HEK293 (cell line): ENCODE measurements around the gene DRC1.
A peak's percentile ranks its signal among the peaks of the same experiment; 100 is the strongest.

Experiments used
- CTCF ChIA-PET: fragments of 350-600 bp; formaldehyde crosslinking; extraction: SDS; loops from one replicate; lab custom pipeline; 2021; ENCODE audit warnings: antibody characterized with exemption; lab: Yijun Ruan, JAX
- POLR2A ChIA-PET: fragments of 300-600 bp; formaldehyde crosslinking; extraction: SDS; loops from one replicate; lab custom pipeline; 2020; ENCODE audit warnings: antibody characterized with exemption, inconsistent platforms; lab: Yijun Ruan, JAX
- H3K27ac ChIP-seq: fragments of 200-500 bp; sonication (Bioruptor generic); 2 replicates; pipeline ENCODE4 v1.5.1; 2014; ENCODE audit warnings: low read depth, low read length, control low read depth, inconsistent platforms; ENCODE audit errors: extremely low read depth
- H3K36me3 ChIP-seq, 2 experiments: fragments of 200-500 bp in 1 of 2; sonication (Bioruptor generic) in 1 of 2; 1 replicate in 1 of 2; 2 replicates in 1 of 2; pipeline ENCODE4 v1.5.1; 2014 to 2017; ENCODE audit warnings: inconsistent platforms in 2 of 2, low read length in 2 of 2; ENCODE audit not compliant: control insufficient read depth in 2 of 2, insufficient read depth in 1 of 2
- H3K4me1 ChIP-seq: fragments of 200-500 bp; sonication (Bioruptor generic); 2 replicates; pipeline ENCODE4 v1.5.1; 2014; ENCODE audit warnings: mild to moderate bottlenecking, low read length, inconsistent platforms; ENCODE audit not compliant: control insufficient read depth, insufficient read depth
- H3K4me3 ChIP-seq: 2 replicates; pipeline ENCODE4 v1.5.1; 2011; ENCODE audit warnings: low read depth, mild to moderate bottlenecking, control low read depth, low read length, moderate library complexity
- H3K9me3 ChIP-seq: fragments of 200-500 bp; sonication (Bioruptor generic); 2 replicates; pipeline ENCODE4 v1.5.1; 2014; ENCODE audit warnings: low read depth, low read length, inconsistent platforms; ENCODE audit not compliant: control insufficient read depth, insufficient read depth
- GLIS1 ChIP-seq: fragments of 450-650 bp; formaldehyde crosslinking; IDR thresholded peaks from 2 replicates; pipeline ENCODE4 v1.5.1; 2016; ENCODE audit warnings: missing biosample characterization, missing genetic modification characterization
- SALL2 ChIP-seq: fragments of 450-650 bp; formaldehyde crosslinking; IDR thresholded peaks from 2 replicates; pipeline ENCODE4 v1.5.0; 2017; ENCODE audit warnings: missing biosample characterization, mild to moderate bottlenecking, missing genetic modification characterization, borderline replicate concordance
- SP2 ChIP-seq: fragments of 450-650 bp; formaldehyde crosslinking; IDR thresholded peaks from 2 replicates; pipeline ENCODE4 v1.5.1; 2016; ENCODE audit warnings: missing biosample characterization, missing genetic modification characterization
- ZBTB1 ChIP-seq: fragments of 450-650 bp; formaldehyde crosslinking; IDR thresholded peaks from 2 replicates; pipeline ENCODE4 v1.5.1; 2016; ENCODE audit warnings: missing biosample characterization, missing genetic modification characterization
- ZNF623 ChIP-seq: fragments of 450-650 bp; formaldehyde crosslinking; IDR thresholded peaks from 2 replicates; pipeline ENCODE4 v1.5.1; 2016; ENCODE audit warnings: missing biosample characterization, missing genetic modification characterization
- ZNF791 ChIP-seq: fragments of 450-650 bp; formaldehyde crosslinking; IDR thresholded peaks from 2 replicates; pipeline ENCODE4 v1.5.1; 2016; ENCODE audit warnings: missing biosample characterization, missing genetic modification characterization
- ZNF837 ChIP-seq: fragments of 450-650 bp; formaldehyde crosslinking; IDR thresholded peaks from 2 replicates; pipeline ENCODE4 v1.5.1; 2016; ENCODE audit warnings: missing biosample characterization, missing genetic modification characterization
- TF ChIP-seq, protein P1 (sequence below): fragments of 450-650 bp; formaldehyde crosslinking; IDR thresholded peaks from 2 replicates; pipeline ENCODE4 v1.5.1; 2016; ENCODE audit warnings: missing biosample characterization, missing genetic modification characterization
- TF ChIP-seq, protein P2 (sequence below): fragments of 450-650 bp; formaldehyde crosslinking; IDR thresholded peaks from 2 replicates; pipeline ENCODE4 v1.5.1; 2016; ENCODE audit warnings: missing biosample characterization, missing genetic modification characterization
- TF ChIP-seq, protein P3 (sequence below): fragments of 450-650 bp; formaldehyde crosslinking; IDR thresholded peaks from 2 replicates; pipeline ENCODE4 v1.5.1; 2016; ENCODE audit warnings: missing biosample characterization, missing genetic modification characterization
- TF ChIP-seq, protein P4 (sequence below): fragments of 450-650 bp; formaldehyde crosslinking; IDR thresholded peaks from 2 replicates; pipeline ENCODE4 v1.5.1; 2016; ENCODE audit warnings: missing biosample characterization, missing genetic modification characterization
- TF ChIP-seq, protein P5 (sequence below): fragments of 450-650 bp; formaldehyde crosslinking; IDR thresholded peaks from 2 replicates; pipeline ENCODE4 v1.5.1; 2016; ENCODE audit warnings: missing biosample characterization, missing genetic modification characterization
- TF ChIP-seq, protein P6 (sequence below): fragments of 450-650 bp; IDR thresholded peaks from 2 replicates; pipeline ENCODE4 v1.5.1; 2018; ENCODE audit warnings: missing biosample characterization, missing genetic modification characterization

The DRC1 gene

DNA sequence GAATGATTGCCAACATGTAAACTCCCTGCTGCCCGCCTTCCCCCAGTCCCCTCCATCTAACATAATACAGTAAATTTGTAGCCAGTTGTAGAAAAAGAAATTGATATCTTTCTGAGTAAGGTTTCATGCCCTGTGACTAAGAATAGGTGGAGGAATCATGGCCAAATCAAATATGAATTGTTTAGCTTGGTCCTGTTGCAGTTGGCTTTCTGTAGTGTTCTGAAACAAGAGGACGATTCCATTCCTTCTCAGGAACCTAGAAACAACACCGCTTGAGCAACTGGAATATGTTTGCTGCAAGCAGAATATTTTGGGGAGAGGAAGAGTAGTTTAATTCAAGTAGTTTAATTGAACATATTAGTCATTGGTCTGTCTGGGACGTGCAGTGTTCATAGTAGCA, 7.0 kb upstream of the DRC1 start (continued):
- TF ChIP-seq SALL2 (tag by site-specific recombination) (no peak), SP2 (tag by site-specific recombination) (no peak), ZBTB1 (no peak), ZNF791 (tag by site-specific recombination) (no peak)
- TF ChIP-seq, protein P1, sequence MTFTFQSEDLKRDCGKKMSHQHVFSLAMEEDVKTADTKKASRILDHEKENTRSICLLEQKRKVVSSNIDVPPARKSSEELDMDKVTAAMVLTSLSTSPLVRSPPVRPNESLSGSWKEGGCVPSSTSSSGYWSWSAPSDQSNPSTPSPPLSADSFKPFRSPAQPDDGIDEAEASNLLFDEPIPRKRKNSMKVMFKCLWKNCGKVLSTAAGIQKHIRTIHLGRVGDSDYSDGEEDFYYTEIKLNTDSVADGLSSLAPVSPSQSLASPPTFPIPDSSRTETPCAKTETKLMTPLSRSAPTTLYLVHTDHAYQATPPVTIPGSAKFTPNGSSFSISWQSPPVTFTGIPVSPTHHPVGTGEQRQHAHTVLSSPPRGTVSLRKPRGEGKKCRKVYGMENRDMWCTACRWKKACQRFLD (tag by site-specific recombination), result no peak

DNA sequence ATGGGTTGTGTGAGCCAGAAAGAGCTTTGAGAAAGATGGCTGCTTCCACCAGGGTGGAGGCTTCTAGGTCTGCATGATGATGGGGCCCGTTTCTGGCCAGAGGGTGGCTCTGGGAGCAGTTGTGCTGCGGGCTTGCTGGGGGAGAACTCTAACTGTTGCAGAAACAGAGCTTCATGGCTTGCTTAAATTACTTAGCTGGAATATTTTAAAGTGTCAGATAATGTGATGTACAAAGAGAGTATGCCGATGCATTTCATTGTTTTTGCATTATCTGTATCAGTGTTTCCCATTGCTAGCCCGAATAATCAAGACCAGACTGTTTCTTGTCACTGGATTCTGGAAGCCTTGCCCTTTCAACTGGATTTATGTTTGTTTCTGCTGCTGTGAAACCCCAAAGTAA, 6.3 kb upstream of the DRC1 start:
- Histone ChIP-seq H3K9me3 (no peaks in the 10 kb centered on the region), H3K36me3 (peaks cover 0 to 5% of the 10 kb centered on the region in 2 experiments; a peak in 2 of 3 replicates), H3K27ac (no peak overlapping the region), H3K4me3 (no peak overlapping the region), H3K4me1 (no peaks in the 10 kb centered on the region)
- no peak for TF ChIP-seq ZNF623 (tag by site-specific recombination)
- TF ChIP-seq, protein P2, sequence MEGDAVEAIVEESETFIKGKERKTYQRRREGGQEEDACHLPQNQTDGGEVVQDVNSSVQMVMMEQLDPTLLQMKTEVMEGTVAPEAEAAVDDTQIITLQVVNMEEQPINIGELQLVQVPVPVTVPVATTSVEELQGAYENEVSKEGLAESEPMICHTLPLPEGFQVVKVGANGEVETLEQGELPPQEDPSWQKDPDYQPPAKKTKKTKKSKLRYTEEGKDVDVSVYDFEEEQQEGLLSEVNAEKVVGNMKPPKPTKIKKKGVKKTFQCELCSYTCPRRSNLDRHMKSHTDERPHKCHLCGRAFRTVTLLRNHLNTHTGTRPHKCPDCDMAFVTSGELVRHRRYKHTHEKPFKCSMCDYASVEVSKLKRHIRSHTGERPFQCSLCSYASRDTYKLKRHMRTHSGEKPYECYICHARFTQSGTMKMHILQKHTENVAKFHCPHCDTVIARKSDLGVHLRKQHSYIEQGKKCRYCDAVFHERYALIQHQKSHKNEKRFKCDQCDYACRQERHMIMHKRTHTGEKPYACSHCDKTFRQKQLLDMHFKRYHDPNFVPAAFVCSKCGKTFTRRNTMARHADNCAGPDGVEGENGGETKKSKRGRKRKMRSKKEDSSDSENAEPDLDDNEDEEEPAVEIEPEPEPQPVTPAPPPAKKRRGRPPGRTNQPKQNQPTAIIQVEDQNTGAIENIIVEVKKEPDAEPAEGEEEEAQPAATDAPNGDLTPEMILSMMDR (tag by site-specific recombination), result 0 out of 2 replicates have a peak, but pooled peaks have one; percentile 20
- ChIA-PET CTCF (interaction anchor here (1.4 kb wide), 1 partner anchor 445 kb away, joined by 8 read pairs; no protein-coding TSS in a partner anchor), POLR2A (no interaction called here)

DNA sequence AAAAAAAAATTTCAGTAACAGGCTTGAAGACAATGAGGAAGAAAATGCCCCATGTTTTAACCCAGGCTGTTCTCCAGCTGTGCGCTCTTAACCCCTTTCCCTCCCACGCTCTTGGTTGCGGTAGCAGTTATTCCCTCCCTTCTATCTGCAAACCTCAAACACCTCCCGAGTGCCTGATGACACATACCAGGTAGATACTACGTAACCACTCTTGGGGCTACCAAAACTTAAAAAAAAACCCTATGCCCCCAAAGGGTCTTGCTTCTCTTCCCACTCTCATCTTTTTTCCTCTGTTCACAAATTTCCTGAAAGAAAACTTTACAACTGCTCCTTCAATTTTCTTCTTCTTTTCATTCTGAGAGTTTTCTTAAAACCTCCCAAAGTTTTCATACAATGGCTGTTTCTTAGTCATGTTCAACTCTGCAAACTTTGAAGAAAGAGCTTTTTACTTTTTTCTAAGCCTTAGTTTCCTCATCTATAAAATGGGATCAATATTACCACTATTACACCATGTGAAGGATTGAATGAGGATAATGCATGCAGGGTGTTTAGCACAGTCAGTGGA, 4.9 kb upstream of the DRC1 start:
- TF ChIP-seq, protein P3, sequence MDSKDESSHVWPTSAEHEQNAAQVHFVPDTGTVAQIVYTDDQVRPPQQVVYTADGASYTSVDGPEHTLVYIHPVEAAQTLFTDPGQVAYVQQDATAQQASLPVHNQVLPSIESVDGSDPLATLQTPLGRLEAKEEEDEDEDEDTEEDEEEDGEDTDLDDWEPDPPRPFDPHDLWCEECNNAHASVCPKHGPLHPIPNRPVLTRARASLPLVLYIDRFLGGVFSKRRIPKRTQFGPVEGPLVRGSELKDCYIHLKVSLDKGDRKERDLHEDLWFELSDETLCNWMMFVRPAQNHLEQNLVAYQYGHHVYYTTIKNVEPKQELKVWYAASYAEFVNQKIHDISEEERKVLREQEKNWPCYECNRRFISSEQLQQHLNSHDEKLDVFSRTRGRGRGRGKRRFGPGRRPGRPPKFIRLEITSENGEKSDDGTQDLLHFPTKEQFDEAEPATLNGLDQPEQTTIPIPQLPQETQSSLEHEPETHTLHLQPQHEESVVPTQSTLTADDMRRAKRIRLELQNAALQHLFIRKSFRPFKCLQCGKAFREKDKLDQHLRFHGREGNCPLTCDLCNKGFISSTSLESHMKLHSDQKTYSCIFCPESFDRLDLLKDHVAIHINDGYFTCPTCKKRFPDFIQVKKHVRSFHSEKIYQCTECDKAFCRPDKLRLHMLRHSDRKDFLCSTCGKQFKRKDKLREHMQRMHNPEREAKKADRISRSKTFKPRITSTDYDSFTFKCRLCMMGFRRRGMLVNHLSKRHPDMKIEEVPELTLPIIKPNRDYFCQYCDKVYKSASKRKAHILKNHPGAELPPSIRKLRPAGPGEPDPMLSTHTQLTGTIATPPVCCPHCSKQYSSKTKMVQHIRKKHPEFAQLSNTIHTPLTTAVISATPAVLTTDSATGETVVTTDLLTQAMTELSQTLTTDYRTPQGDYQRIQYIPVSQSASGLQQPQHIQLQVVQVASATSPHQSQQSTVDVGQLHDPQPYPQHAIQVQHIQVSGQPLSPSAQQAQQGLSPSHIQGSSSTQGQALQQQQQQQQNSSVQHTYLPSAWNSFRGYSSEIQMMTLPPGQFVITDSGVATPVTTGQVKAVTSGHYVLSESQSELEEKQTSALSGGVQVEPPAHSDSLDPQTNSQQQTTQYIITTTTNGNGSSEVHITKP (tag by site-specific recombination), result 0 out of 2 replicates have a peak, but pooled peaks have one; percentile 11
- TF ChIP-seq ZNF837 (tag by site-specific recombination), result no peak
- TF ChIP-seq, all 188 proteins: peak for 1
- ChIA-PET CTCF (interaction anchor here (1.6 kb wide), 1 partner anchor 12 kb away, joined by 5 read pairs; no protein-coding TSS in a partner anchor), POLR2A (no interaction called here)
- Histone ChIP-seq H3K9me3 (no peaks in the 10 kb centered on the region), H3K4me1 (no peaks in the 10 kb centered on the region; the same call in 1 of the 2 replicates), H3K36me3 (no peaks in the 10 kb centered on the region; a peak in 1 of 3 replicates), H3K4me3 (no peak overlapping the region), H3K27ac (no peak overlapping the region)

DNA sequence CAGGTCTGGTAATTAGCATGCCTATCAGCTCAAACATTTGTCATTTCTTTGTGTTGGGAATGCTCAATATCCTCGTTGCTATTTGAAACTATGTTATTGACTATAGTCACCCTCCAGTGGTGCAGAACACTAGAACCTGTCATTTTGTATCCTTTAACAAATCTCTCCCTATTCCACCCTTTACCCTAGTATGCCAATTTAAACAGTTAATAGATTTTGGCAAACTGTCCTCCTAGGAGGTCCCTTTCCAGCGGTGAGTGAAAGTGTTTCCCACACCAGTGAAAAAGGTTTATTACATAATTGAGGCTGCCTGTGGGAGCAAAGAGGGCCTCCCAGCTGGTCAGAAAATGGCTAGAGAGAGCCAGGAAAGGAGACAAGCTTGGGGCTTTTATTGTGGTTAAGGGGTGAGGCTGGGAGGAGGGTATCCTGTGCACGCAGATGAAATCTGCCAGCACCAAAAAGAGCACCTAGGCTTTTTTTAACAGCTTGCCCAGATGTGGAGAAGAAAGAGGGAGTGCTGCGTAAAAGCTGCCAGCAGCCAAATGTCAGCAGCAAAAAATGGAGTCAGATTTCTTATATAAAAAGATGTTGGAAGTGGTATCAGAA, 1.8 kb upstream of the DRC1 start:
- CTCF ChIA-PET, result interaction anchor here (0.5 to 0.6 kb wide), 3 partner anchors 28 to 332 kb away, joined by 3 to 5 read pairs (median 4); no protein-coding TSS in a partner anchor
- no peak overlapping the region for H3K27ac ChIP-seq
- H3K4me3 ChIP-seq, result no peak overlapping the region
- no peaks in the 10 kb centered on the region; a peak in 1 of 3 replicates for H3K36me3 ChIP-seq
- POLR2A ChIA-PET, result interaction anchor here (1.0 kb wide), 1 partner anchor 54 kb away, joined by 3 read pairs; the partner anchor contains the start of gene SELENOI
- H3K4me1 ChIP-seq, result no peaks in the 10 kb centered on the region; the same call in 1 of the 2 replicates
- no peaks in the 10 kb centered on the region for H3K9me3 ChIP-seq
- TF ChIP-seq, protein P4, sequence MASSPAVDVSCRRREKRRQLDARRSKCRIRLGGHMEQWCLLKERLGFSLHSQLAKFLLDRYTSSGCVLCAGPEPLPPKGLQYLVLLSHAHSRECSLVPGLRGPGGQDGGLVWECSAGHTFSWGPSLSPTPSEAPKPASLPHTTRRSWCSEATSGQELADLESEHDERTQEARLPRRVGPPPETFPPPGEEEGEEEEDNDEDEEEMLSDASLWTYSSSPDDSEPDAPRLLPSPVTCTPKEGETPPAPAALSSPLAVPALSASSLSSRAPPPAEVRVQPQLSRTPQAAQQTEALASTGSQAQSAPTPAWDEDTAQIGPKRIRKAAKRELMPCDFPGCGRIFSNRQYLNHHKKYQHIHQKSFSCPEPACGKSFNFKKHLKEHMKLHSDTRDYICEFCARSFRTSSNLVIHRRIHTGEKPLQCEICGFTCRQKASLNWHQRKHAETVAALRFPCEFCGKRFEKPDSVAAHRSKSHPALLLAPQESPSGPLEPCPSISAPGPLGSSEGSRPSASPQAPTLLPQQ (tag by site-specific recombination), result no peak
- TF ChIP-seq, protein P5, sequence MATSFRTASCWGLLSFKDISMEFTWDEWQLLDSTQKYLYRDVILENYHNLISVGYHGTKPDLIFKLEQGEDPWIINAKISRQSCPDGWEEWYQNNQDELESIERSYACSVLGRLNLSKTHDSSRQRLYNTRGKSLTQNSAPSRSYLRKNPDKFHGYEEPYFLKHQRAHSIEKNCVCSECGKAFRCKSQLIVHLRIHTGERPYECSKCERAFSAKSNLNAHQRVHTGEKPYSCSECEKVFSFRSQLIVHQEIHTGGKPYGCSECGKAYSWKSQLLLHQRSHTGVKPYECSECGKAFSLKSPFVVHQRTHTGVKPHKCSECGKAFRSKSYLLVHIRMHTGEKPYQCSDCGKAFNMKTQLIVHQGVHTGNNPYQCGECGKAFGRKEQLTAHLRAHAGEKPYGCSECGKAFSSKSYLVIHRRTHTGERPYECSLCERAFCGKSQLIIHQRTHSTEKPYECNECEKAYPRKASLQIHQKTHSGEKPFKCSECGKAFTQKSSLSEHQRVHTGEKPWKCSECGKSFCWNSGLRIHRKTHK, result no peak
- peak; percentile 46; the same call in 1 of the 2 replicates for TF ChIP-seq GLIS1
- TF ChIP-seq, protein P6, sequence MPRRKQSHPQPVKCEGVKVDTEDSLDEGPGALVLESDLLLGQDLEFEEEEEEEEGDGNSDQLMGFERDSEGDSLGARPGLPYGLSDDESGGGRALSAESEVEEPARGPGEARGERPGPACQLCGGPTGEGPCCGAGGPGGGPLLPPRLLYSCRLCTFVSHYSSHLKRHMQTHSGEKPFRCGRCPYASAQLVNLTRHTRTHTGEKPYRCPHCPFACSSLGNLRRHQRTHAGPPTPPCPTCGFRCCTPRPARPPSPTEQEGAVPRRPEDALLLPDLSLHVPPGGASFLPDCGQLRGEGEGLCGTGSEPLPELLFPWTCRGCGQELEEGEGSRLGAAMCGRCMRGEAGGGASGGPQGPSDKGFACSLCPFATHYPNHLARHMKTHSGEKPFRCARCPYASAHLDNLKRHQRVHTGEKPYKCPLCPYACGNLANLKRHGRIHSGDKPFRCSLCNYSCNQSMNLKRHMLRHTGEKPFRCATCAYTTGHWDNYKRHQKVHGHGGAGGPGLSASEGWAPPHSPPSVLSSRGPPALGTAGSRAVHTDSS (tag by site-specific recombination), result no peak
